Measurements from ENCODE around the gene SH3PXD2A. TPM values are rescaled to one million over a fixed set of nuclear protein-coding genes. Genes with fewer than 3 reads are reported as not detected.
A peak's percentile ranks its signal among the peaks of the same experiment; 100 is the strongest.

Gene SH3PXD2A
- total and polyA plus RNA-seq, 8 donors: 3.9 to 16.4 (median 8.0) TPM

- Histone ChIP-seq H3K9me3 (no peaks in the 10 kb centered on the region), H3K4me3 (no peak overlapping the region), H3K27me3 (no peaks in the 10 kb centered on the region), H3K36me3 (peaks cover 0 to 5% (median 0%) of the 10 kb centered on the region in 3 donors), H3K4me1 (no peaks in the 10 kb centered on the region), H3K27ac (no peak overlapping the region)
- DNase-seq (peak in 1 of 6 donors; percentile 69), ATAC-seq (no peak), FAIRE-seq (no peak)
- WGBS, 2 donors: 94 to 96% methylated on average over 20 of the region's 20 CpGs
- intact Hi-C loops (cut with DNase I): no loop called here
- no peak for TF ChIP-seq CTCF (IDR thresholded peaks at IDR 0.05)
These were observed 265.3 kb downstream of the SH3PXD2A start for GRCh38 chr10:103590060-103590459.

- no peak for DNase-seq
- Histone ChIP-seq H3K27me3 (no peaks in the 10 kb centered on the region), H3K27ac (no peak overlapping the region), H3K4me3 (no peak overlapping the region), H3K36me3 (peaks cover 0 to 5% (median 0%) of the 10 kb centered on the region in 3 donors), H3K4me1 (no peaks in the 10 kb centered on the region), H3K9me3 (no peaks in the 10 kb centered on the region)
- FAIRE-seq: no peak
- 73 to 77% methylated on average over 15 of the region's 15 CpGs for WGBS, 2 donors
- no peak for ATAC-seq
- intact Hi-C loops (cut with DNase I): loop anchor here in 1 of 3 donors (10.0 kb wide), 1 partner anchor 174 kb away; no protein-coding TSS in a partner anchor
- no peak for TF ChIP-seq CTCF (IDR thresholded peaks at IDR 0.05)
These were observed 266.2 kb downstream of the SH3PXD2A start for GRCh38 chr10:103589074-103589630.

- intact Hi-C loops (cut with DNase I): loop anchor here in 1 of 3 donors (10.0 kb wide), 1 partner anchor 172 kb away; no protein-coding TSS in a partner anchor
- ATAC-seq: no peak
- FAIRE-seq: no peak
- no peaks in the 10 kb centered on the region for H3K9me3 ChIP-seq
- no peak overlapping the region for H3K4me3 ChIP-seq
- H3K27me3 ChIP-seq: no peaks in the 10 kb centered on the region
- TF ChIP-seq CTCF (IDR thresholded peaks at IDR 0.05): no peak
- H3K36me3 ChIP-seq: peaks cover 0 to 5% (median 0%) of the 10 kb centered on the region in 3 donors
- no peak for DNase-seq
- H3K4me1 ChIP-seq: no peaks in the 10 kb centered on the region
- no peak overlapping the region for H3K27ac ChIP-seq
These were observed 268.3 kb downstream of the SH3PXD2A start for GRCh38 chr10:103587073-103587472.

GRCh38 chr10:103585011-103585405, 270.4 kb downstream of the SH3PXD2A start:
- H3K9me3 ChIP-seq: no peaks in the 10 kb centered on the region
- no peak for DNase-seq
- WGBS, 2 donors: 90 to 92% methylated on average over 32 of the region's 32 CpGs
- no peaks in the 10 kb centered on the region for H3K27me3 ChIP-seq
- H3K4me1 ChIP-seq: no peaks in the 10 kb centered on the region
- no peak for ATAC-seq
- FAIRE-seq: no peak
- no peak for TF ChIP-seq CTCF (IDR thresholded peaks at IDR 0.05)
- H3K4me3 ChIP-seq: no peak overlapping the region
- intact Hi-C loops (cut with DNase I): loop anchor here in 1 of 3 donors (10.0 kb wide), 1 partner anchor 170 kb away; no protein-coding TSS in a partner anchor
- H3K27ac ChIP-seq: no peak overlapping the region
- peaks cover 0 to 5% (median 0%) of the 10 kb centered on the region in 3 donors for H3K36me3 ChIP-seq

Data from pancreas (tissue), 10 donors.